ENCODE measurements around the gene CHGA. TPM values are rescaled to one million over a fixed set of nuclear protein-coding genes. Genes with fewer than 3 reads are reported as not detected.

The CHGA gene
- total and polyA plus RNA-seq, 2 of the 13 experiments (the other 11 are each of a cell fraction or from before 2014, with no cell fraction given), result not detected

DNA sequence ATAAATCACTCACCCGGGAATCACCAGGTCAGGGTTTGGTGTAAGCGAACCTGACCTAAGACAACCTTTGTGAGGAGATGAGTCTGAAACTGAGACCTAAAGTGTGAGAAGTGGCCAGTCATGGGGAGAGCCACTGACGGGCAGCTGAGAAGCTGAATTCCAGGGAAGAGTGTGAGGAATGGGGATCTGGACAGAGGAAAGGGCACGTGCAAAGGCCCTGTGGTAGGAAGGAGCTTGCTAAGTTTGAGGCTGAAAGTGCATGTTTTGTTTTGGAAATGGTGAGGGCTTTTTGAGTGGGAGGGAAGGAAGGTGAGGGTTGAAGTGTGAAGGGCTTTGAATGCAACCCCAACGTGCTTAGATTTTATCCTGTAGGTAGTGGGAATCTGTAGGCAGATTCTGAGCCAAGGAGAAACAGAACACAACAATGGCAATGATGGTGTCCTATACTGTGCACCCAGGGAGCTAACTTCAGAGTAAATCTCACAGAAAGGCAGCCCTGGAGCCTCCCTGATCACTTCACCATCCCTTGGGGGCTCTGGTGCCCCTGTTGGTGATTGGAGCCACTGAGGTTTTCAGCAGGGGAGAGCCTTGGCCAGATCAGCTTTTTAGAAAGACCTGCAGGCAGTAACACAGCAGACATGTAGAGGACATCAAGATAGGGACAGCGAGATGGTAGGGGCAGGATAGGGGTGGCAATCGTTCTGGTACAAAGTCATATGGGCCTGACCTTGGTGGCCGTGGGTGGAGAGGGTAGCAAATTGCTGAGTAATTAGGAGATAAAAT is 37.5 kb upstream of the CHGA start:
- H3K27me3 ChIP-seq (ENCODE audit: control insufficient read depth in 1 of 2, insufficient read depth in 2 of 2, low read length in 2 of 2), result no peaks in the 10 kb centered on the region; a peak in 1 of 5 replicates
- WGBS (ENCODE audit: low lambda C conversion rate), result 34% methylated on average over 8 of the region's 8 CpGs
- in situ Hi-C loops (cut with HindIII; ENCODE audit: extremely low pct_ligation_motif_present, low pct_unique_long_range_greater_than_20kb) (no loop called here), intact Hi-C loops (cut with micrococcal nuclease; ENCODE audit: unreplicated experiment) (no loop called here)
- DNase-seq (ENCODE audit: low spot score) (no peak), ATAC-seq (no peak), FAIRE-seq (no peak)
- no peak overlapping the region for H3K4me3 ChIP-seq (replicated peaks in 1 of 3; ENCODE audit: insufficient read depth in 1 of 3, low read depth in 2 of 3, low read length in 3 of 3)
- H3K4me1 ChIP-seq (ENCODE audit: insufficient read depth, low read length), result peaks cover 7% of the 10 kb centered on the region; the same call in 1 of the 2 replicates
- H3K36me3 ChIP-seq (replicated peaks in 1 of 2; ENCODE audit: control insufficient read depth in 1 of 2, insufficient read depth in 2 of 2, low read length in 2 of 2), result no peaks in the 10 kb centered on the region
- H3K79me2 ChIP-seq (ENCODE audit: insufficient read depth, low read length), result no peaks in the 10 kb centered on the region
- no peak overlapping the region for H3K4me2 ChIP-seq (ENCODE audit: low read depth, low read length)
- H4K20me1 ChIP-seq (ENCODE audit: insufficient read depth, low read length), result no peaks in the 10 kb centered on the region
- H3K9ac ChIP-seq (ENCODE audit: insufficient read depth, low read depth, low read length), result no peak overlapping the region
- no peaks in the 10 kb centered on the region for H3K9me3 ChIP-seq (ENCODE audit: low read length)
- no TSS peak for BruUV-seq (replicated peaks)
- H3K27ac ChIP-seq (ENCODE audit: extremely low read length, insufficient read depth, low read length), result no peak overlapping the region
- no peak overlapping the region for H2AFZ ChIP-seq (ENCODE audit: low read length)
- ChIA-PET POLR2A (no interaction called here), CTCF (ENCODE audit: low intra/inter-chr PET ratio, low total read pairs) (no interaction called here)
- TF ChIP-seq POGK (CRISPR knock-in tag; conservative IDR thresholded peaks at IDR 0.05) (no peak), SRSF1 (optimal IDR thresholded peaks at IDR 0.05; ENCODE audit: low read depth, low read length) (no peak), HNRNPH1 (optimal IDR thresholded peaks at IDR 0.05; ENCODE audit: low read depth, low read length) (no peak)

- Histone ChIP-seq H3K36me3 (replicated peaks in 1 of 2; ENCODE audit: control insufficient read depth in 1 of 2, insufficient read depth in 2 of 2, low read length in 2 of 2) (no peaks in the 10 kb centered on the region), H3K9me3 (ENCODE audit: low read length) (no peaks in the 10 kb centered on the region), H3K4me2 (ENCODE audit: low read depth, low read length) (no peak overlapping the region), H3K4me1 (ENCODE audit: insufficient read depth, low read length) (peaks cover under 1% of the 10 kb centered on the region; the same call in 1 of the 2 replicates), H3K27ac (ENCODE audit: extremely low read length, insufficient read depth, low read length) (no peak overlapping the region), H2AFZ (ENCODE audit: low read length) (no peak overlapping the region), H4K20me1 (ENCODE audit: insufficient read depth, low read length) (no peaks in the 10 kb centered on the region), H3K4me3 (replicated peaks in 1 of 3; ENCODE audit: insufficient read depth in 1 of 3, low read depth in 2 of 3, low read length in 3 of 3) (no peak overlapping the region), H3K27me3 (ENCODE audit: control insufficient read depth in 1 of 2, insufficient read depth in 2 of 2, low read length in 2 of 2) (no peaks in the 10 kb centered on the region; a peak in 1 of 5 replicates), H3K79me2 (ENCODE audit: insufficient read depth, low read length) (no peaks in the 10 kb centered on the region), H3K9ac (ENCODE audit: insufficient read depth, low read depth, low read length) (no peak overlapping the region)
- ATAC-seq, result no peak
- 46% methylated on average over 10 of the region's 11 CpGs for WGBS (ENCODE audit: low lambda C conversion rate)
- no peak for DNase-seq (ENCODE audit: low spot score)
- intact Hi-C loops (cut with micrococcal nuclease; ENCODE audit: unreplicated experiment), result no loop called here
- in situ Hi-C loops (cut with HindIII; ENCODE audit: extremely low pct_ligation_motif_present, low pct_unique_long_range_greater_than_20kb), result no loop called here
- no peak for FAIRE-seq
- ChIA-PET CTCF (ENCODE audit: low intra/inter-chr PET ratio, low total read pairs) (no interaction called here), POLR2A (no interaction called here)
- TF ChIP-seq, protein P1, sequence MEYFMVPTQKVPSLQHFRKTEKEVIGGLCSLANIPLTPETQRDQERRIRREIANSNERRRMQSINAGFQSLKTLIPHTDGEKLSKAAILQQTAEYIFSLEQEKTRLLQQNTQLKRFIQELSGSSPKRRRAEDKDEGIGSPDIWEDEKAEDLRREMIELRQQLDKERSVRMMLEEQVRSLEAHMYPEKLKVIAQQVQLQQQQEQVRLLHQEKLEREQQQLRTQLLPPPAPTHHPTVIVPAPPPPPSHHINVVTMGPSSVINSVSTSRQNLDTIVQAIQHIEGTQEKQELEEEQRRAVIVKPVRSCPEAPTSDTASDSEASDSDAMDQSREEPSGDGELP (IDR thresholded peaks at IDR 0.05; ENCODE audit: borderline replicate concordance, low read depth), result no peak
- no peak for TF ChIP-seq ZKSCAN8 (CRISPR knock-in tag; IDR thresholded peaks at IDR 0.05; ENCODE audit: borderline replicate concordance)
- TF ChIP-seq ELF1 (CRISPR knock-in tag; IDR thresholded peaks at IDR 0.05), result no peak
- TF ChIP-seq TSC22D2 (CRISPR knock-in tag; IDR thresholded peaks at IDR 0.05; ENCODE audit: borderline replicate concordance), result no peak
- no peak for TF ChIP-seq ZNF773 (CRISPR knock-in tag; IDR thresholded peaks at IDR 0.05; ENCODE audit: borderline replicate concordance)
- no peak for TF ChIP-seq EHMT2 (IDR thresholded peaks at IDR 0.05; ENCODE audit: borderline replicate concordance, low read depth, low read length)
- TF ChIP-seq SMAD3 (CRISPR knock-in tag; IDR thresholded peaks at IDR 0.05), result no peak
- TF ChIP-seq ZNF589 (CRISPR knock-in tag; conservative IDR thresholded peaks at IDR 0.05), result no peak
- no peak for TF ChIP-seq ZNF18 (CRISPR knock-in tag; IDR thresholded peaks at IDR 0.05; ENCODE audit: insufficient replicate concordance)
- BruUV-seq (replicated peaks), result no TSS peak
Measured at GRCh38 chr14:92886337-92886736, 36.6 kb upstream of the CHGA start.
